ENCODE measurements around the gene RABAC1. TPM values are rescaled to one million over a fixed set of nuclear protein-coding genes. Genes with fewer than 3 reads are reported as not detected.

RABAC1 gene
- total RNA-seq, 6 experiments from 2014 or later = 53.6 to 124 (median 75.8) TPM

GRCh38 chr19:41988947-41989346, 29.8 kb upstream of the RABAC1 start:
- intact Hi-C loops (cut with DNase I) = no loop called here
- ATAC-seq = no peak
- WGBS (ENCODE audit: insufficient coverage, low coverage, low lambda C conversion rate, missing lambda C conversion rate) = 77% methylated on average over 9 of the region's 9 CpGs
- Histone ChIP-seq H3K4me1 (no peaks in the 10 kb centered on the region), H3K27me3 (peaks cover 0 to 4% of the 10 kb centered on the region in 2 donors), H3K4me3 (no peak overlapping the region), H3K27ac (no peak overlapping the region), H3K36me3 (no peaks in the 10 kb centered on the region), H3K9me3 (no peaks in the 10 kb centered on the region)
- TF ChIP-seq CTCF (IDR thresholded peaks at IDR 0.05) = no peak
- no peak for TF ChIP-seq POLR2A (IDR thresholded peaks at IDR 0.05)
- no peak for DNase-seq

GRCh38 chr19:41987141-41987860, 28.2 kb upstream of the RABAC1 start:
- no peak for DNase-seq
- no peaks in the 10 kb centered on the region for H3K27me3 ChIP-seq
- WGBS (ENCODE audit: insufficient coverage, low coverage, low lambda C conversion rate, missing lambda C conversion rate) = 76% methylated on average over 6 of the region's 10 CpGs

GRCh38 chr19:41984961-41985360, 25.8 kb upstream of the RABAC1 start:
- DNase-seq (no peak), ATAC-seq (no peak)
- Histone ChIP-seq H3K36me3 (no peaks in the 10 kb centered on the region), H3K4me1 (no peaks in the 10 kb centered on the region), H3K4me3 (no peak overlapping the region), H3K27me3 (no peaks in the 10 kb centered on the region), H3K9me3 (no peaks in the 10 kb centered on the region), H3K27ac (no peak overlapping the region)
- no peak for TF ChIP-seq POLR2A (IDR thresholded peaks at IDR 0.05)
- TF ChIP-seq CTCF (IDR thresholded peaks at IDR 0.05) = no peak
- 72% methylated on average over 5 of the region's 17 CpGs for WGBS (ENCODE audit: insufficient coverage, low coverage, low lambda C conversion rate, missing lambda C conversion rate)
- intact Hi-C loops (cut with DNase I) = no loop called here

More at GRCh38 chr19:41987141-41987860, 28.2 kb upstream of the RABAC1 start:
- intact Hi-C loops (cut with DNase I) = no loop called here
- TF ChIP-seq CTCF (IDR thresholded peaks at IDR 0.05) = no peak
- no peak for TF ChIP-seq POLR2A (IDR thresholded peaks at IDR 0.05)
- H3K4me3 ChIP-seq = no peak overlapping the region
- no peak for ATAC-seq
- H3K36me3 ChIP-seq = no peaks in the 10 kb centered on the region
- H3K27ac ChIP-seq = no peak overlapping the region
- H3K4me1 ChIP-seq = no peaks in the 10 kb centered on the region
- no peaks in the 10 kb centered on the region for H3K9me3 ChIP-seq

GRCh38 chr19:41981724-41982123, 22.6 kb upstream of the RABAC1 start:
- H3K9me3 ChIP-seq = no peaks in the 10 kb centered on the region
- no peak overlapping the region for H3K4me3 ChIP-seq
- intact Hi-C loops (cut with DNase I) = no loop called here
- no peak for DNase-seq
- H3K4me1 ChIP-seq = no peaks in the 10 kb centered on the region
- no peaks in the 10 kb centered on the region for H3K27me3 ChIP-seq
- peak in 1 of 4 donors; percentile 15 for ATAC-seq
- WGBS (ENCODE audit: insufficient coverage, low coverage, low lambda C conversion rate, missing lambda C conversion rate) = no CpG with 5 or more reads among the region's 15 CpGs
- no peak for TF ChIP-seq CTCF (IDR thresholded peaks at IDR 0.05)
- TF ChIP-seq POLR2A (IDR thresholded peaks at IDR 0.05) = no peak
- no peak overlapping the region for H3K27ac ChIP-seq
- no peaks in the 10 kb centered on the region for H3K36me3 ChIP-seq
